Duodenal mucosa (tissue), 2 donors: Measurements from ENCODE around the gene ANGPTL4.
"Not testable (repeated sequence)": the region's sequence is repeated elsewhere in the genome, so short reads cannot be mapped to it uniquely, and the experiment has no call there.

ENCODE experiments used
- H3K27ac ChIP-seq: one replicate; pipeline ENCODE4 v1.7.0; 2013; ENCODE audit warnings: low read depth, low read length
- H3K27me3 ChIP-seq, 2 donors: one replicate each; pipeline ENCODE4 v1.7.0; 2013; ENCODE audit warnings: low read length in 2 of 2, control low read depth in 1 of 2; ENCODE audit not compliant: insufficient read depth in 2 of 2, control insufficient read depth in 1 of 2
- H3K36me3 ChIP-seq, 2 donors: one replicate each; pipeline ENCODE4 v1.7.0; 2013; ENCODE audit warnings: low read length in 2 of 2, control low read depth in 1 of 2; ENCODE audit not compliant: insufficient read depth in 2 of 2, control insufficient read depth in 1 of 2
- H3K4me1 ChIP-seq, 2 donors: one replicate each; pipeline ENCODE4 v1.7.0; 2013; ENCODE audit warnings: low read length in 2 of 2, control low read depth in 1 of 2; ENCODE audit not compliant: insufficient read depth in 2 of 2, control insufficient read depth in 1 of 2
- H3K4me3 ChIP-seq, 2 donors: one replicate each; pipeline ENCODE4 v1.7.0; 2013; ENCODE audit warnings: low read length in 2 of 2, low read depth in 1 of 2
- H3K9ac ChIP-seq, 2 donors: one replicate each; pipeline ENCODE4 v1.7.0; 2013; ENCODE audit warnings: low read length in 2 of 2, low read depth in 1 of 2
- H3K9me3 ChIP-seq, 2 donors: one replicate each; pipeline ENCODE4 v1.7.0; 2013; ENCODE audit warnings: low read length in 2 of 2, control low read depth in 1 of 2; ENCODE audit not compliant: control insufficient read depth in 1 of 2

Gene ANGPTL4

DNA sequence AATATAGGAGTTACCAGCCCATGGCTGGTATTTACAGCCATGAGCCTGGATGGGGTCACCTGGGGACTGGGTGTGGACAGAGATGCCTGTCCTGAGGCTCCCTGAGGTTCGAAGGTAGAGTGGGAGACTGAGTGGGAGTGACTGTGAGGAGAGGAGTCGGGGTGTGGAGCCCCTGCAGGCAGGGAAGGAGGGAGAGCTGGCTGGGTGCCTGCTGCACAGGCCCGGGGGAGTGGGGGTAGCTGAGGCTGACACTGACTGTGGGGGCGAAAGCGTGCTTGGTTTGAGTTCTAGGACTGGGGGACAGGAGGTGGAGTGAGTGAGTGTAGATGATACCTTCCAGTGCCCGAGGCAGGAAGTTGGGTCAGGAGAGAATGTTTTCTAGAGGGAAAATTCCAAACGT is 33.3 kb downstream of the ANGPTL4 start:
- H3K36me3 ChIP-seq = peaks cover 15 to 24% of the 10 kb centered on the region in 2 donors
- peaks cover 11 to 15% of the 10 kb centered on the region in 2 donors for H3K4me1 ChIP-seq
- H3K9ac ChIP-seq = no peak overlapping the region
- H3K9me3 ChIP-seq = no peaks in the 10 kb centered on the region
- H3K27ac ChIP-seq = no peak overlapping the region
- no peak overlapping the region for H3K4me3 ChIP-seq
- no peaks in the 10 kb centered on the region for H3K27me3 ChIP-seq

DNA sequence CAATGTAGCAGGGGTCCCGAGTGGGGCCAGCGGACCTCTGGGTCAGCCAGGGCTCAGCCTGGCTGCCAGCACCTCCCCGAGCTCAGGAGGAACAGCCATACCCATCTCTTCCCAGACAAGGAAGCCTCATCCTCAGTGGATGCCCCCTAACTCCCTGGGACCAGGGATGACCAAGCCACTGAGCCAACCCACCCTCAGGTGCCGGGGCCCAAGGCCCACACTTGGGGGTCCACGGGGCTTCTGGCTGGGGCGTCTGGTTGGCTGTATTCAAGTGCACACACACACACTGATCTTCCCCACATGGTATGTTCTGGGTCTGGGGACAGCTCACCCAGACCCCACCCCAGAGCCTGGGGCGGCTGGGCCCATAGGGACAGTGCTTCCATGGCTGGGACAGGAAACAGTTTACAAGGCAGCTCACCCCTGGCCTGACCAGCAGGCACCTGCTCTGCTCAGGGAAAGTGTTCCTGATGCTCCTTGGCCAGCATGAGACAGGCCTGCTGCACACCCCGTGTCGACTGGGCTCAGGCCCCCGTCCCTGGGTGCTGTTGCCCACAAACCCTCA is 33.9 kb downstream of the ANGPTL4 start:
- Histone ChIP-seq H3K27ac (peak overlapping the region; percentile 3), H3K9ac (no peak overlapping the region), H3K4me1 (peaks cover 9 to 14% of the 10 kb centered on the region in 2 donors), H3K4me3 (no peak overlapping the region), H3K27me3 (no peaks in the 10 kb centered on the region), H3K9me3 (no peaks in the 10 kb centered on the region), H3K36me3 (peaks cover 15 to 29% of the 10 kb centered on the region in 2 donors)

DNA sequence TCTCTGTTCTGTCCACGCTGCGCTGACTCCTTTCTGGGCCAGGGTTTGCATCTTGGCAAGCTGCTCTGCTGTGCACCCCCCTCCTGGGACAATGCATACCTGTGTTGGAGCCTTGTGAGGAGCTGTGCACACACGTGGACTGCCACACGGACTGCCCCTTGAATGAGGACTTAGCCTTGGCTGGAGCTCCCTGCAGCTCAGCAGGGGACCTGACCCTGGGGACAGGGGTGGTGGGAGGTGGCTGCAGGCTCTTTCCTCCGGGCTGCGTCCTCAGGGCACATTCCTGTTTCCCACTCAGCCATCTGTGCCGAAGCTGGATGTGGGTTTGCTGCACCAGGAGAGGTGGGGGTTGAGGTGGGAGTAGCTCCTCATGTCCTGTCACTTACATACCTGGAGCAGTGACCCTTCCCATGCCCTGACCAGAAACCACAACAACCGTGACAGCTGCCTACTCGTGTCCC is 34.4 kb downstream of the ANGPTL4 start:
- peaks cover 15 to 35% of the 10 kb centered on the region in 2 donors for H3K36me3 ChIP-seq
- peaks cover 4 to 14% of the 10 kb centered on the region in 2 donors for H3K4me1 ChIP-seq
- H3K9me3 ChIP-seq = no peaks in the 10 kb centered on the region
- H3K4me3 ChIP-seq = no peak overlapping the region
- H3K27ac ChIP-seq = no peak overlapping the region
- H3K9ac ChIP-seq = no peak overlapping the region
- H3K27me3 ChIP-seq = no peaks in the 10 kb centered on the region

DNA sequence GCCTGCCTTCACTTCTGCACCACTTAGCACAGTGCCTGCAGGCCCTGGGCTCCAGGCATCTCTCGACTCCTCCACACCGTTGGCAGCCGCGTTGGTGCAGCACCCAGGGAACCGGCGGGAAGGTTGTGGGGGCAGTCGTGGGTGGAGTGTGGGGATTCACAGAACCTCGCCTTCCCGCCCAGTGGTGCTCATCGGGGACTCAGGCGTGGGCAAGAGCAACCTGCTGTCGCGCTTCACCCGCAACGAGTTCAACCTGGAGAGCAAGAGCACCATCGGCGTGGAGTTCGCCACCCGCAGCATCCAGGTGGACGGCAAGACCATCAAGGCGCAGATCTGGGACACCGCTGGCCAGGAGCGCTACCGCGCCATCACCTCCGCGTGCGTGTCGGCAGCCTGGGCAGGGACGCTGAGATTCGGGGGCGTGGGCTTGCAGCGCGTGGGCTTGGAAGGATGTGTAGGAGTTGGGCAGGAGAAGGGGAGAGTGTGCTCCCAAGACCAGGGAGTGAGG is 35.8 kb downstream of the ANGPTL4 start:
- no peak overlapping the region for H3K9ac ChIP-seq
- no peaks in the 10 kb centered on the region for H3K9me3 ChIP-seq
- no peak overlapping the region for H3K4me3 ChIP-seq
- no peaks in the 10 kb centered on the region for H3K27me3 ChIP-seq
- peaks cover 4 to 10% of the 10 kb centered on the region in 2 donors for H3K4me1 ChIP-seq
- peaks cover 19 to 39% of the 10 kb centered on the region in 2 donors for H3K36me3 ChIP-seq
- H3K27ac ChIP-seq = no peak overlapping the region

DNA sequence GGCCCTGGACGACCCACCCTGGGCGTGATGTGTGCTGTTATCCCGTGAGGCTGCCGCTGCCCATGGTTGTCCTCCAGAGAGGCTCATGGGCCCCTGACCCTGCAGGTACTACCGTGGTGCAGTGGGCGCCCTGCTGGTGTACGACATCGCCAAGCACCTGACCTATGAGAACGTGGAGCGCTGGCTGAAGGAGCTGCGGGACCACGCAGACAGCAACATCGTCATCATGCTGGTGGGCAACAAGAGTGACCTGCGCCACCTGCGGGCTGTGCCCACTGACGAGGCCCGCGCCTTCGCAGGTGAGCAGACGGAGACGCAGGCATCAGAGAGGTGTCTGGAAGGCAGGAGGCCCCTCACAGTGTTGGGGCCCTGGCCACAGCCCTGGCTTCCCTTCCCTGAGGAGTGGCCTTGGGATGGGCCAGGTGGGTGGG is 38.0 kb downstream of the ANGPTL4 start:
- no peak overlapping the region for H3K27ac ChIP-seq
- no peak overlapping the region for H3K9ac ChIP-seq
- peaks cover 24 to 40% of the 10 kb centered on the region in 2 donors for H3K36me3 ChIP-seq
- H3K9me3 ChIP-seq = no peaks in the 10 kb centered on the region
- peaks cover 3 to 5% of the 10 kb centered on the region in 2 donors for H3K4me1 ChIP-seq
- no peak overlapping the region for H3K4me3 ChIP-seq
- H3K27me3 ChIP-seq = no peaks in the 10 kb centered on the region

DNA sequence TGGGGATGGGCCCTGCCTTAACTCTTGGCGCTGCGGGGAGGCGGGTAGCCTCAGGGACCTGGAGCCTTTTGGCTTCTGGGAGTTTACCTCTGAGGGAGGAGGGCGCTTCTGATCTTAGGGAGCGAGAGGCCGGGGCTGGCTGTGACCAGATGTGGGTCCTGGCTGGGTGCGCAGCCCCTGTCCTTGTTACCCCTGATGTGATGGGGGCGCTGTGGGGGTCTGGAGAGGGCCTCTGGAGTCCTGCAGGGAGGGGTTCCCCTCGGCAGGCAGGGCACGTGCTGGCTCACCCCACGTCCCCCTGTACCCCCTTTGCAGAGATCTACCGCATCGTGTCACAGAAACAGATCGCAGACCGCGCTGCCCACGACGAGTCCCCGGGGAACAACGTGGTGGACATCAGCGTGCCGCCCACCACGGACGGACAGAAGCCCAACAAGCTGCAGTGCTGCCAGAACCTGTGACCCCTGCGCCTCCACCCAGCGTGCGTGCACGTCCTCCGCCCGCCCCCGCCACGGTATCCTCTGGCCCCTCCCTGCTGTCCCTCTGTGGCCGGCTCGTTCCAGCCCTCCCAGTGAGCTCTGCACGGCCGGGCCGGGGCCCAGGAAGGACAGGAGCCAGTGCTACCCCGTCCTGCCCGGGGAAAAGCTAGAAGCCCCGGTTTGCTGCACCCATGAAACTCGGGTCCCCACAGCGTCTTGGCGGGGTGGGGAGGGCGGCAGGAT is 39.3 kb downstream of the ANGPTL4 start:
- Histone ChIP-seq H3K27me3 (no peaks in the 10 kb centered on the region), H3K36me3 (peaks cover 24 to 40% of the 10 kb centered on the region in 2 donors), H3K9me3 (no peaks in the 10 kb centered on the region), H3K4me1 (no peaks in the 10 kb centered on the region), H3K27ac (no peak overlapping the region), H3K4me3 (no peak overlapping the region), H3K9ac (no peak overlapping the region)

DNA sequence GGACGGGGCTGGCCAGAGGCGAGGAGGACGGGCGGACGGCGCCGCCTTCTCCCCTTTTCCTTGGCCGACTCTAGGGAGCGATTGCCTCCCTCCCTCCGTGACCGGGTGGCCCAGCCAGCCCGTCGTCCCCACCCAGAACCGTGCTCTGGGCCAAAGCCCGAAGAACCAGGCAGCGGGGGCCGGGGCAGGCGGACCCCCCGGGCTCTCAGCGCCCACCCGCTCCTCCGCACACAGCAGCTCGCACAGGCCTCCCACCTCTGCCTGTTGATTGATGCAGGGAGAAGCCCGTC is 39.8 kb downstream of the ANGPTL4 start:
- no peak overlapping the region for H3K4me3 ChIP-seq
- no peak overlapping the region for H3K27ac ChIP-seq
- H3K9me3 ChIP-seq = no peaks in the 10 kb centered on the region
- H3K9ac ChIP-seq = no peak overlapping the region
- peaks cover 24 to 40% of the 10 kb centered on the region in 2 donors for H3K36me3 ChIP-seq
- no peaks in the 10 kb centered on the region for H3K4me1 ChIP-seq
- H3K27me3 ChIP-seq = no peaks in the 10 kb centered on the region

DNA sequence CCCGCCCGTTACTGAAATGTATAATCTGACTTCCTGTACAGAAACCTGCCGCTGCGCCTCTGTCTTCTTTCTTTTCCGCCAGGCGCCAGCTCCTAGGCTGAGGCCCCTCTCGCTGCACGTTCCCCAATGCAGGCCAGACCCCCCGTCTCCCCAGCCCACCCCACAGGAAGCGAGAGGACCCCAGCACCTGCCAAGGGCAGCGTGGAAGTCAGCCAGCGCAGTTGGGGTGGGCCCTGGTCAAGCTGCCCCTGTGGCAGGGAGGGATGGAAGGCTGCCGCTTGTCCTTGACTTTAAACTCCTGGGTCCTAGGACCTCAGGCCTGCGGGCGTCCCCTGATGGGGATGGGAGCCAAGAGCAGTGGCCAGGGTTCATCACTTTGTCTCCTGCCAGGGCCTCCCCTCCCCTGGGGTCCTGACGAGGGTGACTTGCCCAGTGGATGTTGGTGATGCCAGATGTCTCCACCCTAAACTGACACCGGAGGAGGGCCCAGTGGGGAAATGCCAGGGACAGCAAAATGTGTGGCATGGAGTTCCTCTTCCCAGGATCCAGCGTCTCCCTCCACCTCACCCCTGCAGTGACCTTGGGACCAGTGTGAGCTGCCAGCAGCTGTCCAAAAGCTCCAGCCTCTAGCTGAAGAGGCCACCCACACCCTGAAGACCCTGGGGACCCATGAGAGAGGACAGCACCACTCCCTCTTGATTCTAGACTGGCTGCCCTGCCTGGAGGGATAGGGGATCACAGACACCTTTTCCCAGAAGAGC is 40.6 kb downstream of the ANGPTL4 start:
- Histone ChIP-seq H3K4me3 (no peak overlapping the region), H3K9ac (no peak overlapping the region), H3K9me3 (no peaks in the 10 kb centered on the region), H3K27ac (no peak overlapping the region), H3K27me3 (no peaks in the 10 kb centered on the region), H3K36me3 (peaks cover 21 to 36% of the 10 kb centered on the region in 2 donors), H3K4me1 (no peaks in the 10 kb centered on the region)

DNA sequence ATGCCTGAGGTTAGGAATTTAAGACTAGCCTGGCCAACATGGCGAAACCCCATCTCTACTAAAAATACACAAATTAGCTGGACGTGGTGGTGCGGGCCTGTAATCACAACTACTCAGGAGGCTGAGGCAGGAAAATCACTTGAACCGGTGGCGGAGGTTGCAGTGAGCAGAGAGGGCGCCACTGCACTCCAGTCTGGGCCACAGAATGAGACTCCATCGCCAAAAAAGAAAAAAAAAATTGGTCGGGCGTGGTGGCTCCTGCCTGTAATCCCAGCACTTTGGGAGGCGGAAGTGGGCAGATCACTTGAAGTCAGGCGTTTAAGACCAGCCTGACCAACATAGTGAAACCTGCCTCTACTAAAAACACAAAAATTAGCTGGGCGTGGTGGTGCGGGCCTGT is 46.8 kb downstream of the ANGPTL4 start:
- not testable (repeated sequence) for H3K27ac ChIP-seq, H3K4me3 ChIP-seq, H3K27me3 ChIP-seq, H3K9me3 ChIP-seq, H3K9ac ChIP-seq, H3K4me1 ChIP-seq, H3K36me3 ChIP-seq
